ENCODE results near the gene PTPRD. TPM values are rescaled to one million over a fixed set of nuclear protein-coding genes. Genes with fewer than 3 reads are reported as not detected.

PTPRD gene
- polyA plus RNA-seq: not detected

DNA sequence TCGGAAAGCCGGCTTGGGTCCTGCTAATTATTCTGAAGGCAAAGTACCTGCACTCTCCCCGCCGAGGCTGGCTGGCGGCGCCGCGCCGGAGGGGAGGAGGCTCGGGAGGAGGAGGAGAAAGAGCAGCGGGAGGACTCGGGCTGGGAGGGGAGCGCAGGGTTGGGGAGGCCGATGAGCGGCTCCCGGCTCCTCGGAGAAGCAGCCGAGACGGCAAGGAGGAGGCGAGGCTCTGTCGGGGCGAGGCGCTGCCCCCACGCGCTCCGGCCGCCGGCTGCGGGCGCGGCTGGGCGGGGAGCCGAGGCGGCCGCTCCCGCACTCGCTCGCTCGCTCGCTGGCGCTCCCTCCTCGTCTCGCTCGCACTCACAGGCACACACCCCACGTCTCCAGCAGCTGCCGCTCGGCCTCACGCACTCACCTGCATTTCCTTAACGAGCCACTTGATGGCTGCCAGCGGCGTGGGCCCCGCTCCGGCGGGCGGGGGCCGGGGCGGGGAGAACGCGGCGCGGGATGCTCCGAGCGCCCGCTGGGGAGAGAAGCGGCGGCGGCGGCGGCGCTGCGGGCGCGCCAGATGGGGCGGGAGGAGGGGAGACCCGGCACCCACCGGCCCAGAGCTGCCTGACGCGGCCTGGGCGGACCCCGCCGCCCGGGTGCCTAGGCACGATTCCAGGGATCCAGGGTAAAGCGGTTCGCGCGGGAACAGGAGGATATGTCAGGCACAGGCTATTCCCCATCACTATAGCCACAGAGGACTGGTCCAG is at the start of gene PTPRD:
Gene PTPRD, minus strand, starts transcription at position 362 of the 758 bp plus-strand sequence.
- Mint-ChIP-seq H3K27me3 (peaks cover 25% of the 10 kb centered on the region), H3K4me1 (peaks cover 0 to 6% (median 0%) of the 10 kb centered on the region in 3 donors), H3K36me3 (no peaks in the 10 kb centered on the region), H3K27ac (no peak within 1 kb of the TSS), H3K4me3 (peak within 1 kb of the TSS in 3 of 4 donors; percentile 27 to 87 (median 28)), H3K9me3 (peaks cover 0 to 2% (median 0%) of the 10 kb centered on the region in 3 donors)

DNA sequence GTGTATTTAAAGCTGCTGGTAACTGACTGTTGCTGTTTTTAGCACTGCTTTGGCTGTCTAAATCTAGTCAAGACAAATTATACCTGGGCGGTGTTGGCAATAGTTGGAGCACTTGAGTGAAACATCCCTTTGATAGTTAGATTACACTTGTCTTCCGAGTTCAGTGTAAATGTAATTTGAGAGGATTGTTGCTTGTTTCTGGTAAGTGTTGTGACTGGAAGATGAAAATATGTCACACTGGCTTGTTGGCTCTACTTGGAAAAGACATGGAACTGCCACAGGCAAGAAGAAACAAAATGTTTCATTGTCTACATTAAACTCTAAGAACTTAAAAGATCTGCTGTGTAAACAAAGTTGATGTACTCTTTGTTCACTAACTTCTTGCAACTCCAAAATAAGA is 49.2 kb upstream of the PTPRD start:
- no peaks in the 10 kb centered on the region for H3K27me3 Mint-ChIP-seq

DNA sequence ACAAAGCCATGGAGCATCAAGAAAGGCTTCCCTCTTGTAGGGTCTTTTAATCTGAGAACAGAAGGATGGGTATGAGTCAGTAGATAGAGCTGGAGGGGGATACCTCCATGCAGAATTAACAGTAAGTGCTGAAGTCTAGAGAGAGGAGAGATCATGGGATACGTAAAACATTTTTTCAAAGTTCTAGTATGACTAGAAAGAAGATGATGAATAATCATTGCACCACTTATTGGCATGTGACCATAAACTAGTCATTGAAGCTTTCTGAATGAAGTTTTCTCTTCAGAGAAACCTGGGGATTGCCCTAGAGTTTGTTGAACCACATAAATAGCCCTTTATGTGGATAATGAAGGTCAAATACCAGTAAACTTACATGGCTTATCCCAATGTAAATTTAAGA is 48.6 kb upstream of the PTPRD start:
- H3K9me3 Mint-ChIP-seq: peaks cover 3 to 11% (median 4%) of the 10 kb centered on the region in 3 donors
- no peak overlapping the region for H3K4me3 Mint-ChIP-seq
- H3K36me3 Mint-ChIP-seq: no peaks in the 10 kb centered on the region
- H3K27ac Mint-ChIP-seq: no peak overlapping the region
- no peaks in the 10 kb centered on the region for H3K27me3 Mint-ChIP-seq
- peaks cover 0 to 4% (median 0%) of the 10 kb centered on the region in 3 donors for H3K4me1 Mint-ChIP-seq

More for the DNA sequence above, 49.2 kb upstream of the PTPRD start:
- Mint-ChIP-seq H3K9me3 (peaks cover 3 to 11% (median 4%) of the 10 kb centered on the region in 3 donors), H3K36me3 (no peaks in the 10 kb centered on the region), H3K4me1 (peaks cover 0 to 4% (median 0%) of the 10 kb centered on the region in 3 donors), H3K4me3 (no peak overlapping the region), H3K27ac (no peak overlapping the region)

DNA sequence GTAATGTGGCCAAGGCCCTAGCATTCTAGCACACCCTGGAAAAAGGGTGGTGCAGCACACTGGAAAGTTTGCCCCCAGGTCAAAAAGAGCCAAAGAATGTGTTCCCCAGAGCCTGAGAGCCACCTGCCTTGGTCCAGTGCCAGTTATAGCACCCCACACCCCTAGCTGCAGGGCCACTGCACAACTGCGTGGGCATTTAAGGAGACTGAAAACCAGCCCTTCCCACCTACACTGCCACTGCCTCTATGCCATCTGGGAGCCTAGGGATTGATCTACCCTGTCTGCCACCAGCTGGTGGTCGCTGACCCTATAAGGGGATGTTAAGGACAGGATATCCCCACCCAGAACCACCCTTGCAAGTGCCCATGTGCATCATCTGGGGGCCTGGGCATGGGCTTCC is 38.2 kb upstream of the PTPRD start:
- Mint-ChIP-seq H3K27me3 (no peaks in the 10 kb centered on the region), H3K36me3 (no peaks in the 10 kb centered on the region), H3K9me3 (peaks cover 2 to 20% (median 5%) of the 10 kb centered on the region in 3 donors), H3K27ac (no peak overlapping the region), H3K4me1 (no peaks in the 10 kb centered on the region), H3K4me3 (no peak overlapping the region)

DNA sequence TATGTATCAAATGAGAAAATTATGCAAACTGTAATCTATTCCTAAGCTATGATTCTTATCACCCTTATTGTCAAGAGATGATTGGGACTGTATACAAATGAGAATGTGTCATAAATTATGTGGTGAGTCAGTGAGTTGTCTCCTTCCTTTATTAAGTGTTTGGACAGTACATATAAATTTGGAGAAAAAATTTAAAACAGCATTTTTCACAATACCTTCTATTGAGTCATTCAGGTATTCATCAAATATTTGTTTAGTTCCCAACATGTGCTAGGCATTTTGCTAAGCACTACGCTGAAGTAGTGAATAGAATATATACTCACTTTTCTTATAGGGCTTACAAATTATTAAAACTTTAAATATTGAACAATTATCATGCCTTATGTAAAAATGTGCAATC is 36.3 kb upstream of the PTPRD start:
- no peaks in the 10 kb centered on the region for H3K36me3 Mint-ChIP-seq
- H3K9me3 Mint-ChIP-seq: peaks cover 2 to 20% (median 5%) of the 10 kb centered on the region in 3 donors
- H3K4me1 Mint-ChIP-seq: no peaks in the 10 kb centered on the region
- H3K27me3 Mint-ChIP-seq: no peaks in the 10 kb centered on the region
- no peak overlapping the region for H3K4me3 Mint-ChIP-seq
- H3K27ac Mint-ChIP-seq: no peak overlapping the region

DNA sequence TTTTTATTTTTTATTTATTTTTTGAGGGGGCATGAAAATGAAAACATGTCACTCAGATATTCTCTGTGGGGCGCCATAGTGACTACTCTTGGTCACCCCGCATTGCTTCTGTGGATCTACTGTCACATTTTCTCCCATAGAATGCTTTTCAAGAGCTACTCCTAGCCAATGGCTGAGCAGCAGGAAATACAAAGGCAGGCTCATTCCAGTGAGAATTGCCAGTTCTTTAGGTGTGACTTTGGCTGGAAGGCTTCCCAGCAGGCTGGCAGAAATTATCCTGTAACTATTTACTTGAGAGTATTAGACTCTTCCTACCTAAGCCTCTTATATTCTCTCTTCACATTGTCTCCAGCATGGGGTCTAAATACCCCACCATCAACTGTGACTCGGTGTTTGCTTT is 21.0 kb upstream of the PTPRD start:
- Mint-ChIP-seq H3K4me3 (no peak overlapping the region), H3K27ac (no peak overlapping the region), H3K36me3 (no peaks in the 10 kb centered on the region), H3K27me3 (no peaks in the 10 kb centered on the region), H3K9me3 (peaks cover 0 to 3% (median 2%) of the 10 kb centered on the region in 3 donors), H3K4me1 (no peaks in the 10 kb centered on the region)

DNA sequence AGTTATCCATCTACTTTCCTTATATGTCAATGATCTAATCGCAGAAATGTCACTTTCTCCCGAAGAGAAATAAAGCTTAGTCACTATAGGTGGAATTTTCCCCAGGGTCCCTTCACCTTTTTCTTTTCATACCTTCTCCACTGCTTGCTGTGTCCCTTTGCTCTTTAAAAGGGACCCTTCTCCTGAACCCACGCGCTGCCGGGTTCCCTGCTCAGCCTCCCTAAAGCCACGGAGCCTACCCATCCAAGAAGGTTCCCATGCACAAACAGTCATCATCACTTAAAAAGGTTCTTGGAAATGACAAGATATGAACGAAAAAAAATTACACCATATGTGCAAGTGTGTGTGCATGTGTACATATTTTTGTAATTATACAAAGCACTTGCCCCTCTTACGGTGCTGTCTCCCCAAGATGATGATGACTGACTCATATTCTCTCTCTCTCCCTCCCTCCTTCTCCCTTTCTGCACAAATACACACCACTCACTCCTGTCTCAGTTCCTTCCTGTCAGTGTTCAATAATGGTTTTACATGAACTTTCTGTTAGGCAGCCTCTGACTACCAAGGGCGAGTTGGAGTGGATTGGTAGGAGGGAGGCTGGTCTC is 1.5 kb upstream of the PTPRD start:
- peaks cover 0 to 2% (median 0%) of the 10 kb centered on the region in 3 donors for H3K9me3 Mint-ChIP-seq
- H3K4me3 Mint-ChIP-seq: no peak overlapping the region
- H3K27me3 Mint-ChIP-seq: peaks cover 25% of the 10 kb centered on the region

DNA sequence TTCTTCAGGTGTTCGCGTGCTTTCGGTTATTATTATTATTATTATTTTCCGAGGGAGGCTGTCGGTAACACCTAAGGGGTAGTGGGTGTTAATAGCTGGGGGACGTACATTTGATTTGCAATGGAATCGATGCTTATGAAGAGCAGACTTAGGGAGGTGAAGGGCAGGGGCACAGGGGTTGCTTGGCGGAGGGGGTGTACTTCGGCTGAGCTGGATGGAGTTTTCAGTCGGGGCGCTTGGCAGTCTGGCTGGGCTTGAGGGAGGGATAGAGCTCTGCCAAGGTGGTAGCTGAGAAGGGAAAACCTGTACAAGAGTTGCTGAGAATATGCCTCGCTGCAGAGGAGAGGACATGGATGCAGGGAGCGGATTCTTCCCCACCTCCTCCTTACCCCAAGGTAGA is 617 bp upstream of the PTPRD start:
- peak overlapping the region in 2 of 4 donors; percentile 14 to 83 for H3K4me3 Mint-ChIP-seq
- H3K36me3 Mint-ChIP-seq: no peaks in the 10 kb centered on the region
- no peak overlapping the region for H3K27ac Mint-ChIP-seq
- H3K4me1 Mint-ChIP-seq: peaks cover 0 to 6% (median 0%) of the 10 kb centered on the region in 3 donors
- H3K27me3 Mint-ChIP-seq: peaks cover 25% of the 10 kb centered on the region
- H3K9me3 Mint-ChIP-seq: peaks cover 0 to 2% (median 0%) of the 10 kb centered on the region in 3 donors

More for the DNA sequence above, 1.5 kb upstream of the PTPRD start:
- peaks cover 0 to 6% (median 0%) of the 10 kb centered on the region in 3 donors for H3K4me1 Mint-ChIP-seq
- H3K36me3 Mint-ChIP-seq: no peaks in the 10 kb centered on the region
- H3K27ac Mint-ChIP-seq: no peak overlapping the region

DNA sequence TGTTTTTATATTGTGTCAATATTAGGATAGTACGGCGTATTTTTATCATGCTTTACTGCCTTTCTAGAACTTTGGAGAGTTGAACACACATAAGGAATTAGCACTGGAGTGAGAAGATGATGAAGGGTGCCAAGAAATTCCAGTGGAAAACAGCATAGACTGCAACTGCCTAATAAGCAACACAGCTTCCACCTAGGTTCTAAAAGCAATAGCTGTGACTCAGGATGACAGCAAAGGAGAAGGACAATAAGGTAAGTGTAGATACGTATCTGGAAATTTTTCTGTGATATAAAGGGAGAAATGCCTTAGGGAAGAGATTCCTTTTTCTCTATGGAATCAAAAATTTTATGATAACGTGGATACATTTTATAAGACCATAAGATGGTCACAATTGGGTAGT is 7.4 kb downstream of the PTPRD start:
- Mint-ChIP-seq H3K9me3 (no peaks in the 10 kb centered on the region), H3K27me3 (no peaks in the 10 kb centered on the region), H3K27ac (no peak overlapping the region), H3K36me3 (no peaks in the 10 kb centered on the region), H3K4me1 (no peaks in the 10 kb centered on the region), H3K4me3 (no peak overlapping the region)

DNA sequence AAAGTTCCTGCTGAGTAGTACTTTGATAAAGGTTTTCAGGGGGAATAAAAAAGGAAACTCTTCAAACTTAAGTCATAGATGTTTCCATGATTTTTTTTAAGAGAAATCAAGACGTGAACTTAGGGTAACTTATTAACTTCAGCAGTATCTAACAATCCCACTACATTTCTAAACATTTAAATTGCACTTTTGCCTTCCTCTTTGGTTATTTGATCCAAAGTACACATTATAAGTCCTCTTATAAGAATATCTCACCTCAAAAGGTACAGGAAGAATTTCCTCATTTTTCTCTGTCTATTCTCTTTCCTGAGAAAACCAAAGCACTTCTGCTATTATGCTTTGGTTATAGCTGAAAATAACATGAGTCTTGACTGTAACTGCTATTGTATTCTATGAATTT is 7.9 kb downstream of the PTPRD start:
- Mint-ChIP-seq H3K4me1 (no peaks in the 10 kb centered on the region), H3K27me3 (no peaks in the 10 kb centered on the region), H3K9me3 (no peaks in the 10 kb centered on the region), H3K4me3 (no peak overlapping the region), H3K36me3 (no peaks in the 10 kb centered on the region), H3K27ac (no peak overlapping the region)

DNA sequence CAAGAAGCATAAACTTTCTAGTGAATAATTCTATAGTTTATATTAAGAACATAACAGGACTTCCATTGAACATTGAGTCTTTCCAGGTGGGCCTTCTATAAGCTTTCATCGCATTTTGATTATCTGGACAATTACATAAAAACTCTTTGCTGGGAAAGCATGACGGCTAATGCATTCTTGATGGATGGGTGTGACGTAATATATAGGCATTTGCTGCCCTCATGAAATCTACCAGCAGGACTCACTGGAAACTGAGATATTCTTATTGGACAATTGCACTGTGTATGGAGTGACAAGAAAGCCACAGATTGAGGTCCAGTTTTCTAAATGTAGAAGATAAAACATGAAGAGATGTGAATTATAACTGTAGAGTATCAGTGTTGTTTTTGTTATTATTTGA is 15.0 kb downstream of the PTPRD start:
- H3K4me3 Mint-ChIP-seq: no peak overlapping the region
- no peak overlapping the region for H3K27ac Mint-ChIP-seq
- H3K36me3 Mint-ChIP-seq: no peaks in the 10 kb centered on the region
- peaks cover 0 to 2% (median under 1%) of the 10 kb centered on the region in 3 donors for H3K9me3 Mint-ChIP-seq
- no peaks in the 10 kb centered on the region for H3K4me1 Mint-ChIP-seq
- H3K27me3 Mint-ChIP-seq: no peaks in the 10 kb centered on the region

DNA sequence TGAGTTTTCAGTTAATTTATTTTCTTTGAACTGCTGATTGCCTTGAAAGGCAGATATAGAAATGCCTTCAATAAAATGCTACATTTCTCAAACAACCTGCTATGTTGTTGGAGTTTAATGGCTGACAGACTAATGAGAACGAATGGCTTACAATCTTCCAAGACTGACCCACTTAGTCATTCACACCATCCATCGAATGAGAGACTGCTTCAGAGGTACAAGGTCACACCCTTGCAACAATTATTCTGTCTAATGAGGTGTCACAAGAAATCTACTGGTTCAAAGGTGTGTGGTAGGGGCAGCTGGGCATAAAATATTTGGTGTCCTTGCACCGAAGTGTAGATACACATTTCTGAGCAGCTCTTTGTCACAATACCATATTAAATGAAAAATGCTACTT is 18.3 kb downstream of the PTPRD start:
- no peak overlapping the region for H3K27ac Mint-ChIP-seq
- no peaks in the 10 kb centered on the region for H3K36me3 Mint-ChIP-seq
- H3K27me3 Mint-ChIP-seq: no peaks in the 10 kb centered on the region
- peaks cover 1 to 10% (median 2%) of the 10 kb centered on the region in 3 donors for H3K9me3 Mint-ChIP-seq
- no peaks in the 10 kb centered on the region for H3K4me1 Mint-ChIP-seq
- H3K4me3 Mint-ChIP-seq: no peak overlapping the region

DNA sequence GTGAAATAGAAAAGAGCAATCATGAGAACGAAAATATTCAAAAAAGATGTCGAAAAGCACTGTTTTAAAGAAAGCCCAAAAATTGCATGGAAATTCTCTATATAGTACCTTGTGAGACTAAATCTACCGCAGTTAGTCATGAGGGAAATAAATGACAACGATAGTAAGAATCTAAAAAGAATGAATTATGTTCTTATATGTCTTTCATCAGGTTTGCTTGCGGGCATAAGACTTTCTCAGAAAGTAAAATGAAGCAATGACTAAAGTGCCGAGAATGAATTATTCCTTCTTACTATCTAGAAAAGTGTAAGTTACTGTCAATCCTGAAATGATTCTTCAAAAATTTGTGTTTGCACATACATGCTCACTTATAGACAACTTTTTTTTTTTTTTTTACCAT is 26.4 kb downstream of the PTPRD start:
- H3K4me1 Mint-ChIP-seq: no peaks in the 10 kb centered on the region
- H3K27me3 Mint-ChIP-seq: no peaks in the 10 kb centered on the region
- H3K27ac Mint-ChIP-seq: no peak overlapping the region
- H3K36me3 Mint-ChIP-seq: no peaks in the 10 kb centered on the region
- H3K4me3 Mint-ChIP-seq: no peak overlapping the region
- H3K9me3 Mint-ChIP-seq: peaks cover 0 to 10% (median 2%) of the 10 kb centered on the region in 3 donors

DNA sequence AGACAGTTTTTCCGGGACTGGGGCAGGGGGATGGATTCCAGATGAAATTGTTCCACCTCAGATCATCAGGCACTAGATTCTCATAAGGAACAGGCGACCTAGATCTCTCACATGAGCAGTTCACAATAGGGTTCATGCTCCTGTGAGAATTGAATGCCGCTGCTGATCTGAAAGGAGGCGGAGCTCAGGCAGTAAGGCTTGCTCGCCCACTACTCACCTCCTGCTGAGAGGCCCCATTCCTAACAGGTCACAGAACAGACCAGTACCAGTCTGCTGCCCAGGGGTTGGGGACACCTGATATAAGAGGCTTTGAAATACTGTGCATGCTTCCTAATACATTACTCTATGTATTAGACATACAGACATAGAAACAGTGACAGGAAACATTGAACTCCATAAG is 41.1 kb downstream of the PTPRD start:
- H3K27me3 Mint-ChIP-seq: no peaks in the 10 kb centered on the region
- no peak overlapping the region for H3K27ac Mint-ChIP-seq
- H3K4me3 Mint-ChIP-seq: no peak overlapping the region
- no peaks in the 10 kb centered on the region for H3K4me1 Mint-ChIP-seq
- no peaks in the 10 kb centered on the region for H3K36me3 Mint-ChIP-seq
- H3K9me3 Mint-ChIP-seq: peaks cover 0 to 4% (median 2%) of the 10 kb centered on the region in 3 donors

DNA sequence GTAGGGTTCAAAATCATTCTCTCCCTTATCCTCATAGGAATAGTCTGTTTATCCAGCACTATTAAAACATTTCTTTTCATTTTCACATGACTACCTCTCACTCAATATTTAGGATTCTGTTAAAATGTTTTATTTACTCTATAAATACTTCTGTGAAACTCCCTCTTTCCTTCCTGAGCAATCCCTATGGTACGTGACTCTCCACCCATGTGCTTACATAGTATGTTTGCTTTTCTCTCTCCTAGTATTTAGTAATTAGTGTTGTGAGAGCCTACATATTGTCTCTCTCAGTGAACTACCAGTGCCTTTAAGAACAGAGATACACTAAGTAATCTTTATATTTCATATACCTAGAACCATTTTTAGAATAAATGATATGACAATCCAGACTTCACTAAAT is 46.0 kb downstream of the PTPRD start:
- Mint-ChIP-seq H3K36me3 (no peaks in the 10 kb centered on the region), H3K9me3 (peaks cover 0 to 10% (median 1%) of the 10 kb centered on the region in 3 donors), H3K27ac (no peak overlapping the region), H3K4me1 (no peaks in the 10 kb centered on the region), H3K4me3 (no peak overlapping the region), H3K27me3 (no peaks in the 10 kb centered on the region)
